Adrenal gland (tissue), 19 donors: ENCODE results near the gene KDM4B. TPM values are rescaled to one million over a fixed set of nuclear protein-coding genes. Genes with fewer than 3 reads are reported as not detected.

Experiments used
- DNase-seq, 7 donors: peaks; one replicate each; pipeline ENCODE4 v3.0.0-alpha.2; 2019 to 2020
- H3K27ac ChIP-seq, 5 donors: fragments of 200-600 bp; sonication (generic) in 4 of 5; 1 replicate in 3 of 5; 2 replicates in 2 of 5; pipeline versions ENCODE4 v1.5.1 to v1.8.0; 2016 to 2020; ENCODE audit warnings: mild to moderate bottlenecking in 1 of 5
- H3K27me3 ChIP-seq: fragments of 200-600 bp; 2 replicates; pipeline ENCODE4 v1.8.0; 2021
- H3K36me3 ChIP-seq, 2 donors: fragments of 200-600 bp; replicated peaks in 1 of 2; 1 replicate in 1 of 2; 2 replicates in 1 of 2; pipeline versions ENCODE4 v1.5.1 to v1.8.0; 2018 to 2022
- H3K4me1 ChIP-seq, 2 donors: fragments of 200-600 bp; replicated peaks in 1 of 2; 1 replicate in 1 of 2; 2 replicates in 1 of 2; pipeline versions ENCODE4 v1.5.1 to v1.8.0; 2018 to 2021
- H3K4me3 ChIP-seq, 4 donors: fragments of 200-600 bp; sonication (generic) in 3 of 4; one replicate each; pipeline ENCODE4 v1.5.1; 2016 to 2018
- H3K9me3 ChIP-seq, 3 donors: fragments of 200-600 bp; sonication (generic) in 1 of 3; replicated peaks in 1 of 3; 1 replicate in 2 of 3; 2 replicates in 1 of 3; pipeline versions ENCODE4 v1.5.1 to v1.8.0; 2016 to 2021
- CTCF ChIP-seq, 6 experiments: fragments of 450-650 bp in 4 of 6; fragments of 200-600 bp in 2 of 6; sonication (generic) in 1 of 6; IDR thresholded peaks; 1 replicate in 5 of 6; 2 replicates in 1 of 6; pipeline versions ENCODE4 v1.5.1 to v1.8.0; 2016 to 2021; ENCODE audit warnings: antibody characterized with exemption in 6 of 6, mild to moderate bottlenecking in 2 of 6, moderate library complexity in 1 of 6
- POLR2A ChIP-seq, 2 donors: fragments of 450-650 bp; IDR thresholded peaks; one replicate each; pipeline ENCODE4 v1.6.1; 2017; ENCODE audit warnings: antibody characterized with exemption in 2 of 2, mild to moderate bottlenecking in 2 of 2, moderate library complexity in 1 of 2
- WGBS, 4 donors: extraction: QIAGEN DNeasy Blood & Tissue Kit in 2 of 4; methylation state at CpG; one replicate each; pipeline versions ENCODE4 v1.1.5 to v1.1.7; 2013 to 2017; 5-methylcytosine and 5-hydroxymethylcytosine counted together
- intact Hi-C, 2 donors: fragments of 100-400 bp; cut with DNase I; formaldehyde crosslinking; loops; one replicate each; pipeline versions ENCODE4 v1.14.1 to v1.15.0; 2022 to 2023
- long read RNA-seq, 10 donors: library from polyadenylated mRNA in 3 of 10; unstranded in 2 of 10; stranded (forward) in 1 of 10; transcript quantifications; one replicate each; pipeline ENCODE4 v2.0.0 and lab custom pipeline, GENCODE V29; 2021 to 2026
- polyA plus RNA-seq, 3 donors: library from polyadenylated mRNA; stranded (reverse); fragments of 200-250 nt in 2 of 3; fragments of 350-450 nt in 1 of 3; fragmentation: Illumina TruSeq in 1 of 3; extraction: RNeasy Lipid Tissue Mini Kit (QIAGEN cat#74804) in 1 of 3; gene quantifications; one replicate each; pipeline ENCODE4 v1.2.3, GENCODE V29; 2013 to 2014
- total RNA-seq, 9 donors: library from RNA; depleted of rRNA in 4 of 9; stranded (reverse); fragments of >200 nt in 4 of 9; fragments of 120-200 nt in 1 of 9; fragmentation: NEBNext Ultra II Directional in 1 of 9; extraction: Animal tissue kit (Norgen Biotek cat#: 25700) in 1 of 9; gene quantifications; one replicate each; pipeline versions ENCODE4 v1.1.0 to v1.2.4, GENCODE V29; 2013 to 2023
- donor health status: healthy with polysubstance abuse.
- donor health status: Bipolar disorder and iron deficiency.
- donor health status: DM: yes; HTN: yes; CAD: no.
- donor health status: DM: no; HTN: no; CAD: no.
- donor health status: DM: no; HTN: no; CAD: no.
- donor health status: DM: yes; HTN: yes; CAD: no.

The KDM4B gene
- 10 to 100 TPM in 8 of 9 donors, 1 to 10 TPM in 1; 9.8 to 65.1 (median 47.5) TPM for total RNA-seq
- 10 to 100 TPM; 11.4 to 46.6 (median 23.5) TPM for polyA plus RNA-seq
- long read RNA-seq, donor 1, full-length matches to known transcripts, result 48 of 62 reads
- long read RNA-seq, donor 1, partial matches to known transcripts, result 7 of 62 reads
- long read RNA-seq, donor 1, other reads (novel, unspliced or antisense), result 7 of 62 reads
- long read RNA-seq, donor 2, full-length matches to known transcripts, result 56 of 56 reads
- long read RNA-seq, donor 2, partial matches to known transcripts, result 0 of 56 reads
- long read RNA-seq, donor 2, other reads (novel, unspliced or antisense), result 0 of 56 reads
- long read RNA-seq, donor 3, full-length matches to known transcripts, result 9 of 9 reads
- long read RNA-seq, donor 3, partial matches to known transcripts, result 0 of 9 reads
- long read RNA-seq, donor 3, other reads (novel, unspliced or antisense), result 0 of 9 reads
- long read RNA-seq, donor 4, partial matches to known transcripts, result 0 of 5 reads
- long read RNA-seq, donor 4, other reads (novel, unspliced or antisense), result 5 of 5 reads
- long read RNA-seq, donor 5, full-length matches to known transcripts, result 34 of 128 reads
- long read RNA-seq, donor 5, partial matches to known transcripts, result 69 of 128 reads
- long read RNA-seq, donor 5, other reads (novel, unspliced or antisense), result 25 of 128 reads
- long read RNA-seq, donor 6, partial matches to known transcripts, result 0 of 5 reads
- long read RNA-seq, donor 6, other reads (novel, unspliced or antisense), result 5 of 5 reads
- long read RNA-seq, donor 7, full-length matches to known transcripts, result 4 of 4 reads
- long read RNA-seq, donor 7, partial matches to known transcripts, result 0 of 4 reads
- long read RNA-seq, donor 7, other reads (novel, unspliced or antisense), result 0 of 4 reads
- long read RNA-seq, donor 8, full-length matches to known transcripts, result 16 of 16 reads
- long read RNA-seq, donor 8, partial matches to known transcripts, result 0 of 16 reads
- long read RNA-seq, donor 8, other reads (novel, unspliced or antisense), result 0 of 16 reads
- long read RNA-seq, donor 9, full-length matches to known transcripts, result 14 of 14 reads
- long read RNA-seq, donor 9, partial matches to known transcripts, result 0 of 14 reads
- long read RNA-seq, donor 9, other reads (novel, unspliced or antisense), result 0 of 14 reads
- long read RNA-seq, donor 10, full-length matches to known transcripts, result 6 of 6 reads
- long read RNA-seq, donor 10, partial matches to known transcripts, result 0 of 6 reads
- long read RNA-seq, donor 10, other reads (novel, unspliced or antisense), result 0 of 6 reads

GRCh38 chr19:4968462-4969291, at the start of gene KDM4B:
Gene KDM4B, plus strand, starts transcription at chr19:4969113. Its CDS starts 63,778 bp downstream, at chr19:5032891.
- 0 to 4% (median 0%) methylated on average over 8 to 95 of the region's 96 CpGs for WGBS, 4 donors
- Histone ChIP-seq H3K4me3 (peak within 1 kb of the TSS in 3 of 4 donors; percentile 14 to 79 (median 51)), H3K27me3 (no peaks in the 10 kb centered on the region), H3K4me1 (peaks cover 34 to 39% of the 10 kb centered on the region in 2 donors), H3K36me3 (no peaks in the 10 kb centered on the region), H3K27ac (peak within 1 kb of the TSS; percentile 61 to 93 (median 84)), H3K9me3 (no peaks in the 10 kb centered on the region)
- peak; percentile 99 to 100 (median 100) for DNase-seq
- TF ChIP-seq CTCF (IDR thresholded peaks at IDR 0.05) (peak in 1 of 6 experiments; percentile 10), POLR2A (IDR thresholded peaks at IDR 0.05) (peak; percentile 98)
- intact Hi-C loops, result no loop called here

- H3K4me3 ChIP-seq, result no peak overlapping the region
- TF ChIP-seq POLR2A (IDR thresholded peaks at IDR 0.05) (no peak), CTCF (IDR thresholded peaks at IDR 0.05) (no peak)
- intact Hi-C loops, result no loop called here
- 77 to 87% (median 79%) methylated on average over 21 to 22 of the region's 22 CpGs for WGBS, 4 donors
- H3K9me3 ChIP-seq, result no peaks in the 10 kb centered on the region
- no peaks in the 10 kb centered on the region for H3K36me3 ChIP-seq
- no peaks in the 10 kb centered on the region for H3K27me3 ChIP-seq
- no peak overlapping the region for H3K27ac ChIP-seq
- no peak for DNase-seq
- H3K4me1 ChIP-seq, result peaks cover 4 to 8% of the 10 kb centered on the region in 2 donors
These were observed 46.2 kb upstream of the KDM4B start for GRCh38 chr19:4922530-4923275.

- 86 to 89% (median 86%) methylated on average over 9 to 21 of the region's 21 CpGs for whole genome bisulfite sequencing, 4 donors
- no peak overlapping the region for H3K27ac ChIP-seq
- no peaks in the 10 kb centered on the region for H3K9me3 ChIP-seq
- no peak for DNase-seq
- H3K27me3 ChIP-seq, result no peaks in the 10 kb centered on the region
- H3K36me3 ChIP-seq, result no peaks in the 10 kb centered on the region
- H3K4me3 ChIP-seq, result no peak overlapping the region
- peaks cover 6 to 9% of the 10 kb centered on the region in 2 donors for H3K4me1 ChIP-seq
- no peak for TF ChIP-seq POLR2A (IDR thresholded peaks at IDR 0.05)
- intact Hi-C loops, result no loop called here
These were observed 45.6 kb upstream of the KDM4B start for GRCh38 chr19:4923276-4923747.
